Raji (cell line): ENCODE results near the gene SPIN2A.
A peak's percentile ranks its signal among the peaks of the same experiment; 100 is the strongest.
"Not testable (repeated sequence)": the region's sequence is repeated elsewhere in the genome, so short reads cannot be mapped to it uniquely, and the experiment has no call there.

Experiments
- POLR2A ChIP-seq: IDR thresholded peaks from 2 replicates; pipeline ENCODE4 v1.6.1; 2011; ENCODE audit warnings: low read depth, low read length, control low read depth; ENCODE audit not compliant: insufficient read depth

The SPIN2A gene

DNA sequence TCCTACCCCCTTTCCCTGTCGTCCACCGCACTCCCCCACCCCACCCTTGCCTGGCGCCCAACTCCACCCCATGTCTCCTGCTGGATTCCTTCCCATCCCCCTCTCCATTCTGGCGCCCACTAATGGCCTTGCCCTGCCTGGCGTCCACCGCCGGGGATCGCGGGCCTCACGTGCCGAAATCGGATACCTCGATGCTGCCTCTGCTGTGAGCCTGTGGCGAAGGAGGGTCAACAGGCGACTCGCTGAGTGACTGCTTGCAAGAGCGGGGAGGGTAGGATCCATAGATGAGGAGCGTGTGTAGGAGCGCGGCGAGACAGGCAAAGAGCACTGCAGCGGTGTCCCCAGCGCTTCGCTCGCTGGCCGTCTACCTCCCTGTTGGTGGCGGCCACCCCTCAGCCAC is at the start of gene SPIN2A:
TSS of gene SPIN2A (minus strand) at position 325 of the 400 bp plus-strand sequence. CDS start 800 bp downstream, outside the sequence.
- TF ChIP-seq POLR2A = not testable (repeated sequence)

DNA sequence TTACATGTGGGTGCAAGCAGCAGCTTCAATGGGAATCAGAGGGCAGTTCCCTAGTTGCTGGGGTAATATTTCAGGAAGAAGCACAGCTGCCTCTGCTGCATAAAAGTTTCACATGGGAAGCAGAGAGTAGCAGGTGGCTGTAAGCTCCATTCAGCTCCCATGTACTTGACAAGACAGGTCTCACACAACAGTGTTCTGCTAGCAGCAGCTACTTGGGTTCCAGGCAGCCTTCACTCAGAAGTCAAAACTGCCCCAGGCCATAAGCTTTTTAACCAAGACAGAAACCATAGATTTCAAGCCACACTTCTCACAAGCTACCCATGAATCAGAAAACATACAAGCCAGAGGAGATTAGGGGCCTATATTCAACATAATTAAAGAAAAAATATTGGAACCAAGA is 41.4 kb upstream of the SPIN2A start:
- TF ChIP-seq POLR2A = no peak

DNA sequence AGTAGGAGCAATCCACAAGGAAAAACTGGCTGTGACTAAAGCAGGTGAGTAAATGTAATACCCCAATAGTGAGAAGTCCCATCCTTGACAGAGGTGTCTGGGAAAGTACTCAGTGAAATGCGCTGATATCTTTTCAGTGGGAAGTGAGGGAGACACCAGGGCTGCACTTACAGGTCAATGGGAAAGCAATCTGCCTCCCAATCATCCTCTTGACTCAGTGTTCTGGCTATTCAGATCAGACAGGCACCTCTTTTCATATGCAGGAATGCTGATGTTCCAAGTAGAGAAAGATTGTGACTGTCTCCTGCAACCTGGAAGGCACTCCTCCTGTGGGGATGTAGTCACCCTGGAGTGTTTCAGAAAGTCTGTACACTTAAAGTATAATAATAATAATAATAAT is 39.9 kb upstream of the SPIN2A start:
- no peak for TF ChIP-seq POLR2A

DNA sequence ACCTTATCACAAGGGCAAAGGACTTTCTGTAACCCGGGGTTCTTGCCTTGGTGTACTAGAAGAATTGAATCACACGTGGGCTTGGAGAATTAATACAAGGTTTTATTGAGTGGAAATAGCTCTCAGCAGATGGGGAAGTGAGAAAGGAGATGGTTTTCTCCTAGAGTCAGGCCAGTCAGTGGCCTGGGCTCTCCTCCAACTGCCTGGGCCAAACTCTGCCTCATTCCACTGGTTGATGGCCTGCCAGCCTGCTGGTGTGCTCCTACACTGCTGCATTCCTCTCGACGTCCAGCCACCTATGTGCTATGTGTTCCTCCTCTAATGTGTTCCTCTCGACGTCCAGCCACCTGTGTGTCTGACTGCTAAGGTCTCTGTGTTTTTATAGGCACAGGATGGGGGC is 35.3 kb upstream of the SPIN2A start:
- TF ChIP-seq POLR2A = no peak

DNA sequence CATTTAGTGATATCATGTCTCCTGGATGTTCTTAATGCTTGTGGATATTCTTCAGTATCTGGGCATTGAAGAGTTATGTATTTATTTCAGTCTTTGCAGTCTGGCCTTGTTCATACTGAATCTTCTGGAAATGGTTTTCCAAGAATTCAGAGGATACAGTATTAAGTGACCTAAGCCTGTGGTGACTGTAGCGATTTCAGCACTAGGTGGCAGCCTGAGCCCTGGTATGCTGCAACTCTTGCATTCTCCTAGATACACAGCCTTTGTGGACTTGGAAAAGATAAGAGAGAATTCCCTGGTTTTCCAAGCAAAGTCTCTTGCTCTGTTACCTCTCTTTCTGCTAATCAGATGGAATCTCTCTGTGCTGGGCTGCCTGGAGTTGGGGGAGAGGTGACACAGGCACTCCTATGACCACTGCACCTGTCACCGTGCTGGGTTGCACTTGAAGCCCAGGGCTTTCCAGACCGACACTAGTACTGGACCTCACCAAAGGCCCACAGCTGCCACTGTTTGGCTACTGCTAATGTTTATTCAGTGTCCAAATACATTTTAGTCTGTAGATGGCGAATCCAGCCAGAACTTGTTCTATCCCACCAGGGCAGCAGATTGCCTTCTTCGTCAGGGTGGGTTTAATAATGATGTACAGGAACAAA is 19.3 kb upstream of the SPIN2A start:
- no peak for TF ChIP-seq POLR2A

DNA sequence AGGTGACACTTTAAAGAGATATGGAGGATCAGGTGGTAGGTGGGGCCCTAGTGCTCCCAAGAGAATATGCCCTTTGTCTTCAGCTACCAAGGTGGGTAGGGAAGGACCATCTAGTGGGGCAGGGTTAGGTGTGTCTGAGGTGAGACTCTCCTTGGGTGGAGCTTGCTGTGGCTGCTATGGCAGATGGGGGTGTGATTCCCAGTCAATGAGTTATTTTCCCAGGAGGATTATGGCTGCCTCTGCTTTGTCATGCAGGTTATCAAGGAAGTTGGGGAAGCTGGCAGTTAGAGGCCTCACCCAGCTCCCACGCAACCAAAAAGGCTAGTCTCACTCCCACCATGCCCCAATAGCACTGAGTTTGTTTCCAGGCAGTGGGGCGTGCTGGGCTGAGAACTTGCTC is 18.0 kb upstream of the SPIN2A start:
- no peak for TF ChIP-seq POLR2A

DNA sequence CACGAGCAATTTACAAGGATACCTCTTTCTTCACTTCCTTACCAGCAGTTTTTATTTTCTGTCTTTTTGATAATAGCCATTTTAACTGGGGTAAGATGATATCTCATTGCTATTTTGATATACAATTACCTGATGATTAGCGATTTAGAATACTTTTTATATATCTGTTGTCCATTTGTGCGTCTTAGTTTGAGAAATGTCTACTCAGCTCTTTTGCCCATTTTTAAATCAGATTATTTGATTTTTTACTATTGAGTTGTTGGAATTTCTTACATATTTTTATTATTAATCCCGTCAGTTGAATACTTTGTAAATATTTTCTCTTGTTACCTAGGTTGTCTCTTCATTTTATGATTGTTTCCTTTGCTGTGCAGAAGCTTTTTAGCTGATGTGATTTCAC is 1.5 kb upstream of the SPIN2A start:
- no peak for TF ChIP-seq POLR2A

DNA sequence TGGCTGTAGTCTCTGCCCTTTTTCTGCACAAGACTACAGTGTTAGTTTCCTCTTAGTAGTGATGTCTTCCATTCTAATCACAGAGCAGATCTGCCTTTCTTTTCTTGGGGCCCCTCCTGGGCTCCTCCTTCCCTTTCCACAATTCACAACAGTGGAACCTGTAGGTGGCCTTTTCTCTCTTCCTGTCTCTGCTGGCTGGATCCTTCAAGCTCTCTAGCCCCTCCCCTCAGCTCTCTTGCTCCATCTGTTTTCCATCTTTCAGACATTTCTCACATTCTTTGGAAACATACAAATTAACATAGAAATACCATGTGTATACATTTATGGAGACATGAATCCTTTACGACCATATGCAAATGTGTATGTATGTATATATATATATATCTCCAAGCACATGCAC is 304 bp upstream of the SPIN2A start:
- TF ChIP-seq POLR2A = no peak

DNA sequence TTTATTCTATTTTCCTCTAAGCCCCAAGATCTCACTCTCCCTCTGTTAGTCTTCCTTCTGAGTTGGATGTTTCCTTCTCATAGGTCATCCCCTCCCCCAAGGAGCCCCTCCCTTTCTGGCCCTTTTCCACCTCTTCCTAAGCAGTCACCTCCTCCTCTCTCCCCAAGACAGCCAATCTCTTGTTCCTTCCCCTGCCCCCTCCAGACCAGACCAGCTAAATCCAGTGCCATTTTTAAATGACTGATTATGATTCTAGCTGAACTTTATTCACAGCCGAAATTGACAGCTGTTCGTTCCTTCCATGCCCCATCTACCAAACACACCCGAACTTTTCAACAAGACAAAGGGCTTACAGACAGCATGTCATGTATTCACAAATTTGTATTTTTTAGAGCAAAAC is 1.9 kb downstream of the SPIN2A start:
- TF ChIP-seq POLR2A = no peak

DNA sequence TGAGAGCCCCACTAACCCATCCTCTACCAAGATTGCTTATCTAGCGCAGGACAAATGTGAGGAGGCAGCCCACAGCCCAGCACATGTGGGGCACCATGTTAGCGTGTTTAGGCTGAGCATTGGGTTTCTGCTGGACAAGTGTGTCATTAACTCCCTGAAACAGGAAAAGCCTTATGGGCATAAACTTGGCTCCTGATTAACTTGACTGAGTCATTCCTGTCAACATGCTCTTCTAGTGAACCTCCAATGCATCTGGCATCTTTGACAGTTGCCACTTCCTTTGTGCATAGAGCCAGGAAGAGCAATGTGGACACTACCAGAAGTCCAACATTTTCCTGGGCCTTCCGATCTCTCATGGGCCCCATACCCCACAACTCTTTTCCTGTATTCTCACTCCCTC is 2.5 kb downstream of the SPIN2A start:
- no peak for TF ChIP-seq POLR2A

DNA sequence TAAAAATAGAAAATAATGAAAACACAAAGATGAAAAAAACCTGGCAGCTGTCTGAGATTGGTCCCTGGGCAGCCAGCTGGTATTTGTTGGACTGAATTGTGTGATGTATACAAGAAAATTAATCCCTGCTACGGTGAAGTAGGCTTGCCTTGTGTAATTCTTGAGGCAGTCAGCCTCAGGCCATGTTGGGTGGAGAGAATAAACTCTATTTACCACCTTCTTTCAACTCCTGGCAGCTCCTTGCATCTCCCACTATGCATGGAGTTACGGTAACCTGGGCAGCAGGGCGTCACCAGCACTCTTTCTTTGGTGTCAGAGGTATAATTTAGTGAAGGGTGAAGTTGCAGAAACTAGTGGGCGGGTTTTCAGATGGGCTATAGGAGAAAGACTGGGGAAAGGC is 3.5 kb downstream of the SPIN2A start:
- no peak for TF ChIP-seq POLR2A

DNA sequence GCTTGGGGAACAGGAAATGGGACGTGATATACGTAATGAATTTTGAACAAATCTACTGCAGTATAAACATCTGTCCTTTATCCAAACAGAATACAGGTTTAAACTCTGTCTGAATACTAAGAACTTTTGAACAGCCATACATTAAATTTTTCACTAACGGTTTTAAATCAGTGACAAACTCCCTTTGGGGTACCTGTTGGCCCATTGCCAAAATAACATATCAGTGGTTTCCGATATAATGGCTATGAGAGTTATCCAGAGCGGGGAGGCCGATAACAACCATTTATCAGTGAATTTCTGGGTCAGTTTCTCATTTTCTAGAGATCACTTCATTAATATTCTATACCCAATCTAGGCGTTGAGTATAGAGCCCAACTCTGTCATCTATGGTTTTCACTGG is 5.2 kb downstream of the SPIN2A start:
- TF ChIP-seq POLR2A = no peak

DNA sequence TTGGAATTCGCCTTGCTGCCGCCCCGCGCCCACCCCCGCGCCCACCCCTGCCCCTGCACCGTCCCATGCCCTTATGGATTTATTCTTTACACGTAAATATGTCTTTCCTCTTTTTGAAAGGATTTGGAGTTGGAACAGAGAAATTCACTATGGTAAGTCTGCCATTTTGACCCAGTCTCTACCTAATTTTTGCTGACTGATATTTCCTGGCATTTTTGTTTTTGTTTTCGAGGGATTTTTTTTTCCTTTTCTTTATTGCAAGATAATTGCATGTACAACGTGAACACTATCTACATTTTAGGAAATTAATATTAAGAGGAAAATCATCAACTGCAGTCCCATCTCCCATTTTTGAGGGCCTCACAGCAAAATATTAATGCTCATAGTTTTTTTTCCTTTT is 15.4 kb downstream of the SPIN2A start:
- no peak for TF ChIP-seq POLR2A

DNA sequence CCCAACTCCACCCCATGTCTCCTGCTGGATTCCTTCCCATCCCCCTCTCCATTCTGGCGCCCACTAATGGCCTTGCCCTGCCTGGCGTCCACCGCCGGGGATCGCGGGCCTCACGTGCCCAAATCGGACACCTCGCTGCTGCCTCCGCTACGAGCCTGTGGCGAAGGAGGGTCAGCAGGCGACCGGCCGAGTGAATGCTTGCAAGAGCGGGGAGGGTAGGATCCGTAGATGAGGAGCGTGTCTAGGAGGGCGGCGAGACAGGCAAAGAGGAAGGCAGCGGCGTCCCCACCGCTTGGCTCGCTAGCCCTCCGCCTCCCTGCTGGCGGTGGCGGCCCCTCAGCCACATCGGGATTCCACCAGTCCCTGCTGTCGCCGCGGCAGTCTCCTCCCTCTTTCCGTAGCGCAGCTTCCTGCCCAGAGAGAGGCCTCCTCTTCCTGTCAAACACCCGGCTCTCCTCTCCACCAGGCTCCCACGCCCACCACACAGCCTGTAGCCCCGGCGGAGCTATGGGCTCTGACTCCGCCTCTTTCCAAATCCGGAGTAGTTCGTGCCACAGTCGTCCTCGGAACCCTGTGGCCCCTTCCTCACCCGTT is 15.9 kb downstream of the SPIN2A start, which contains the start of gene SPIN2B:
TSS of gene SPIN2B (minus strand) at position 387 of the 594 bp plus-strand sequence.
- peak; percentile 74 for TF ChIP-seq POLR2A

DNA sequence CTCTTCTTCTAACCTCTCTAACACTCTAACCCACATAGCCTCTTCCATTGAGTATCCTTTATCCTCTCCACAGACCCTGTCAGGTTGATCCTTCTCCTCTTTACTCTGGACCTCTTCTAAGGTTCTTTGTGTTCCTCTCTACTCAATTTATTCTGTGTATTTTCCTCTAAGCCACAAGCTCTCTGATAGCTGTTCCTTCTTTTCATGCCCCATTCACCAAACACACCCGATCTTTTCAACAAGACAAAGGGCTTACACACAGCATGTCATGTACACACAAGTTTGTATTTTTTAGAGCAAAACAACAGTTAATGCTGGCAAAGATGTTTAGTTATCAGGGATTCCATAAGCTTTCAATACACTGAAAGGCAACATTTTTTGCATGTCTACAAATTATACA is 17.8 kb downstream of the SPIN2A start:
- no peak for TF ChIP-seq POLR2A

DNA sequence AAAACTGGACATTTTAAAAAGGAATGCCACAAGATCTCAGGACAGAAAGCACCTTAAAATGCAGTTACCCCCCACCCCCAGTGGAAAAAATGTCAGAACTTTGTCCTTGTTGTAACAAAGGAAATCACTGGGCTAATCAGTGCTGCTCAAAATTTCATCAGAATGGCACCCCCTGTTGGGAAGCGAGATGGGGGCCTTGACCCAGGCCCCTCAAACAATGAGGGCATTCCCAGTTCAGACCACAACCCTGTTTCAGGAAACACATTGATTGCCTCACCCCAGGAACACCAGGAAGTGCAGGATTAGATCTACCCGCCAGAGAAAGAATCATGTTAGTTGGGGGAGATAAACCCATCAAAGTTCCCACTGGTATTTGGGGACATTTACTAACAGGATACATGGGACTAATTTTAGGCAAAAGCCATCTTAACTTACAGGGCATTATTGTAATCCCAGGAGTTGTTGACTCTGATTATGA is 32.2 kb downstream of the SPIN2A start:
- no peak for TF ChIP-seq POLR2A

DNA sequence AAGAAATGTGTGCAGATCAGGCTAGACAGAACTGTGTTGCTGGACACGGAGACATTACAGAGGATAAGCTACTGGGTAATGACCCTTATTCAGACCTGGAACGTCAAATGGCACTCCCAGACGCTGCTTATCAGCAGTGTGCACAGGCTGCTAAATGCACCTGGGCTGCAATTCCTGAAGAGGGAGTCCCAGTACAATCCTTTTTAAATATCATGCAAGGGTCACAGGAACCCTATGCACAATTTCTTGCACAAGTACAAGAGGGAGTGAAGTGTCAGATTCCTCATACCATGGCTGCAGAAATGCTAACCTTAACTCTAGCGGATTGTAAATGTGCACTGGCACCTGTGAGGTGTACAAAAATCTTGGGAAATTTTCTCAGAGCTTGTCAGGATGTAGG is 32.8 kb downstream of the SPIN2A start:
- no peak for TF ChIP-seq POLR2A
